ENCODE measurements around the gene ACLY. TPM values are rescaled to one million over a fixed set of nuclear protein-coding genes. Genes with fewer than 3 reads are reported as not detected.
A peak's percentile ranks its signal among the peaks of the same experiment; 100 is the strongest.

Gene ACLY
- total and polyA plus RNA-seq, 2 of the 13 experiments (the other 11 are each of a cell fraction or from before 2014, with no cell fraction given) = 111 to 218 TPM

DNA sequence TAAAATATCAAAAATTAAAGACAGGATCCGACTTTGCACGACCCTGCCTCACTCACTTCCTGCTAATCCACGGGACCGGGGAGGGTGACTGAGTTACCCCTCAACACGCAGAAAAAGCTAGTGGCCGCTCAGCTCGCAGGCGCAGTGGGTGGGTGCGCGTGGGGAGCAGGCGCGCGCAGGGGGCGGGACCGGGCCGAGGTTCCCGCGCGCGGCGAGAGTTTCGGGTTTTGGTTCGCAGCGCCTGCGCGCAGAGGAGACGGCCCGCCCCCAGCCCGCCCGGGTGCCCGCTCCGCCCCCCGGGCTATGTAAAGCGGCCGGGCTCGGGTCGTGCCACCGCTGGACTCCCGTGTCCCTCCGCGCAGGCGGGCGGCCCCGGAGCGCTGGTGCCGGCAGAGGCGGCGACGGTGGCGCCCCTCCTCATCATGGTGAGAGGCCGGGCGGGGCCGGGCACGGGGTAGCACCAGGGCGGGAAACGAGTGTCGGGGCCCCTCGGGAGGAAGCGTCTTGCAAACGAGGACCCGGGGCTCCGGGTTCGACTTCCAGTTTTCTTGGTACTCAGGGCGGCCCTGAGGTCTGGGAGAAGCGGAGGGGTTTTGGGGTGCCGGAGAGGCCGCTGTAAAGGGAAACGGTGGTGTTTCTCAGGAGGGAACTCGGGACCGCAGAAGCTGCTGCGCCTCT, 47.9 kb upstream of the ACLY start, which contains the start of gene CNP (continued):
- TF ChIP-seq, protein P1, sequence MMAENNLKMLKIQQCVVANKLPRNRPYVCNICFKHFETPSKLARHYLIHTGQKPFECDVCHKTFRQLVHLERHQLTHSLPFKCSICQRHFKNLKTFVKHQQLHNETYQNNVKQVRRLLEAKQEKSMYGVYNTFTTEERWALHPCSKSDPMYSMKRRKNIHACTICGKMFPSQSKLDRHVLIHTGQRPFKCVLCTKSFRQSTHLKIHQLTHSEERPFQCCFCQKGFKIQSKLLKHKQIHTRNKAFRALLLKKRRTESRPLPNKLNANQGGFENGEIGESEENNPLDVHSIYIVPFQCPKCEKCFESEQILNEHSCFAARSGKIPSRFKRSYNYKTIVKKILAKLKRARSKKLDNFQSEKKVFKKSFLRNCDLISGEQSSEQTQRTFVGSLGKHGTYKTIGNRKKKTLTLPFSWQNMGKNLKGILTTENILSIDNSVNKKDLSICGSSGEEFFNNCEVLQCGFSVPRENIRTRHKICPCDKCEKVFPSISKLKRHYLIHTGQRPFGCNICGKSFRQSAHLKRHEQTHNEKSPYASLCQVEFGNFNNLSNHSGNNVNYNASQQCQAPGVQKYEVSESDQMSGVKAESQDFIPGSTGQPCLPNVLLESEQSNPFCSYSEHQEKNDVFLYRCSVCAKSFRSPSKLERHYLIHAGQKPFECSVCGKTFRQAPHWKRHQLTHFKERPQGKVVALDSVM (CRISPR knock-in tag; IDR thresholded peaks at IDR 0.05) = no peak; the same call in 1 of the 2 replicates
- TF ChIP-seq KAT2B (IDR thresholded peaks at IDR 0.05; ENCODE audit: borderline replicate concordance, low read depth, low read length) (no peak), KAT8 (CRISPR knock-in tag; IDR thresholded peaks at IDR 0.05) (peak; percentile 84), ZKSCAN1 (IDR thresholded peaks at IDR 0.05; ENCODE audit: low read length) (no peak; the same call in 1 of the 2 replicates), ATF7 (IDR thresholded peaks at IDR 0.05) (no peak), ATF7 (CRISPR knock-in tag; IDR thresholded peaks at IDR 0.05) (0 out of 2 replicates have a peak, but pooled peaks have one; percentile 44), RFXANK (CRISPR knock-in tag; IDR thresholded peaks at IDR 0.05) (no peak)
- TF ChIP-seq, protein P2, sequence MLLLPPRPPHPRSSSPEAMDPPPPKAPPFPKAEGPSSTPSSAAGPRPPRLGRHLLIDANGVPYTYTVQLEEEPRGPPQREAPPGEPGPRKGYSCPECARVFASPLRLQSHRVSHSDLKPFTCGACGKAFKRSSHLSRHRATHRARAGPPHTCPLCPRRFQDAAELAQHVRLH (CRISPR knock-in tag; IDR thresholded peaks at IDR 0.05; ENCODE audit: borderline replicate concordance, low read depth) = 0 out of 2 replicates have a peak, but pooled peaks have one; percentile 5
- TF ChIP-seq, protein P3, sequence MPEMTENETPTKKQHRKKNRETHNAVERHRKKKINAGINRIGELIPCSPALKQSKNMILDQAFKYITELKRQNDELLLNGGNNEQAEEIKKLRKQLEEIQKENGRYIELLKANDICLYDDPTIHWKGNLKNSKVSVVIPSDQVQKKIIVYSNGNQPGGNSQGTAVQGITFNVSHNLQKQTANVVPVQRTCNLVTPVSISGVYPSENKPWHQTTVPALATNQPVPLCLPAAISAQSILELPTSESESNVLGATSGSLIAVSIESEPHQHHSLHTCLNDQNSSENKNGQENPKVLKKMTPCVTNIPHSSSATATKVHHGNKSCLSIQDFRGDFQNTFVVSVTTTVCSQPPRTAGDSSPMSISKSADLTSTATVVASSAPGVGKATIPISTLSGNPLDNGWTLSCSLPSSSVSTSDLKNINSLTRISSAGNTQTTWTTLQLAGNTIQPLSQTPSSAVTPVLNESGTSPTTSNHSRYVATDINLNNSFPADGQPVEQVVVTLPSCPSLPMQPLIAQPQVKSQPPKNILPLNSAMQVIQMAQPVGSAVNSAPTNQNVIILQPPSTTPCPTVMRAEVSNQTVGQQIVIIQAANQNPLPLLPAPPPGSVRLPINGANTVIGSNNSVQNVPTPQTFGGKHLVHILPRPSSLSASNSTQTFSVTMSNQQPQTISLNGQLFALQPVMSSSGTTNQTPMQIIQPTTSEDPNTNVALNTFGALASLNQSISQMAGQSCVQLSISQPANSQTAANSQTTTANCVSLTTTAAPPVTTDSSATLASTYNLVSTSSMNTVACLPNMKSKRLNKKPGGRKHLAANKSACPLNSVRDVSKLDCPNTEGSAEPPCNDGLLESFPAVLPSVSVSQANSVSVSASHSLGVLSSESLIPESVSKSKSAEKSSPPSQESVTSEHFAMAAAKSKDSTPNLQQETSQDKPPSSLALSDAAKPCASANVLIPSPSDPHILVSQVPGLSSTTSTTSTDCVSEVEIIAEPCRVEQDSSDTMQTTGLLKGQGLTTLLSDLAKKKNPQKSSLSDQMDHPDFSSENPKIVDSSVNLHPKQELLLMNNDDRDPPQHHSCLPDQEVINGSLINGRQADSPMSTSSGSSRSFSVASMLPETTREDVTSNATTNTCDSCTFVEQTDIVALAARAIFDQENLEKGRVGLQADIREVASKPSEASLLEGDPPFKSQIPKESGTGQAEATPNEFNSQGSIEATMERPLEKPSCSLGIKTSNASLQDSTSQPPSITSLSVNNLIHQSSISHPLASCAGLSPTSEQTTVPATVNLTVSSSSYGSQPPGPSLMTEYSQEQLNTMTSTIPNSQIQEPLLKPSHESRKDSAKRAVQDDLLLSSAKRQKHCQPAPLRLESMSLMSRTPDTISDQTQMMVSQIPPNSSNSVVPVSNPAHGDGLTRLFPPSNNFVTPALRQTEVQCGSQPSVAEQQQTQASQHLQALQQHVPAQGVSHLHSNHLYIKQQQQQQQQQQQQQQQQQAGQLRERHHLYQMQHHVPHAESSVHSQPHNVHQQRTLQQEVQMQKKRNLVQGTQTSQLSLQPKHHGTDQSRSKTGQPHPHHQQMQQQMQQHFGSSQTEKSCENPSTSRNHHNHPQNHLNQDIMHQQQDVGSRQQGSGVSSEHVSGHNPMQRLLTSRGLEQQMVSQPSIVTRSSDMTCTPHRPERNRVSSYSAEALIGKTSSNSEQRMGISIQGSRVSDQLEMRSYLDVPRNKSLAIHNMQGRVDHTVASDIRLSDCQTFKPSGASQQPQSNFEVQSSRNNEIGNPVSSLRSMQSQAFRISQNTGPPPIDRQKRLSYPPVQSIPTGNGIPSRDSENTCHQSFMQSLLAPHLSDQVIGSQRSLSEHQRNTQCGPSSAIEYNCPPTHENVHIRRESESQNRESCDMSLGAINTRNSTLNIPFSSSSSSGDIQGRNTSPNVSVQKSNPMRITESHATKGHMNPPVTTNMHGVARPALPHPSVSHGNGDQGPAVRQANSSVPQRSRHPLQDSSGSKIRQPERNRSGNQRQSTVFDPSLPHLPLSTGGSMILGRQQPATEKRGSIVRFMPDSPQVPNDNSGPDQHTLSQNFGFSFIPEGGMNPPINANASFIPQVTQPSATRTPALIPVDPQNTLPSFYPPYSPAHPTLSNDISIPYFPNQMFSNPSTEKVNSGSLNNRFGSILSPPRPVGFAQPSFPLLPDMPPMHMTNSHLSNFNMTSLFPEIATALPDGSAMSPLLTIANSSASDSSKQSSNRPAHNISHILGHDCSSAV (CRISPR knock-in tag; IDR thresholded peaks at IDR 0.05; ENCODE audit: borderline replicate concordance) = no peak
- TF ChIP-seq, protein P4, sequence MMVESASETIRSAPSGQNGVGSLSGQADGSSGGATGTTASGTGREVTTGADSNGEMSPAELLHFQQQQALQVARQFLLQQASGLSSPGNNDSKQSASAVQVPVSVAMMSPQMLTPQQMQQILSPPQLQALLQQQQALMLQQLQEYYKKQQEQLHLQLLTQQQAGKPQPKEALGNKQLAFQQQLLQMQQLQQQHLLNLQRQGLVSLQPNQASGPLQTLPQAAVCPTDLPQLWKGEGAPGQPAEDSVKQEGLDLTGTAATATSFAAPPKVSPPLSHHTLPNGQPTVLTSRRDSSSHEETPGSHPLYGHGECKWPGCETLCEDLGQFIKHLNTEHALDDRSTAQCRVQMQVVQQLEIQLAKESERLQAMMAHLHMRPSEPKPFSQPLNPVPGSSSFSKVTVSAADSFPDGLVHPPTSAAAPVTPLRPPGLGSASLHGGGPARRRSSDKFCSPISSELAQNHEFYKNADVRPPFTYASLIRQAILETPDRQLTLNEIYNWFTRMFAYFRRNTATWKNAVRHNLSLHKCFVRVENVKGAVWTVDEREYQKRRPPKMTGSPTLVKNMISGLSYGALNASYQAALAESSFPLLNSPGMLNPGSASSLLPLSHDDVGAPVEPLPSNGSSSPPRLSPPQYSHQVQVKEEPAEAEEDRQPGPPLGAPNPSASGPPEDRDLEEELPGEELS (CRISPR knock-in tag; IDR thresholded peaks at IDR 0.05) = no peak; the same call in 1 of the 2 replicates
- TF ChIP-seq, protein P5, sequence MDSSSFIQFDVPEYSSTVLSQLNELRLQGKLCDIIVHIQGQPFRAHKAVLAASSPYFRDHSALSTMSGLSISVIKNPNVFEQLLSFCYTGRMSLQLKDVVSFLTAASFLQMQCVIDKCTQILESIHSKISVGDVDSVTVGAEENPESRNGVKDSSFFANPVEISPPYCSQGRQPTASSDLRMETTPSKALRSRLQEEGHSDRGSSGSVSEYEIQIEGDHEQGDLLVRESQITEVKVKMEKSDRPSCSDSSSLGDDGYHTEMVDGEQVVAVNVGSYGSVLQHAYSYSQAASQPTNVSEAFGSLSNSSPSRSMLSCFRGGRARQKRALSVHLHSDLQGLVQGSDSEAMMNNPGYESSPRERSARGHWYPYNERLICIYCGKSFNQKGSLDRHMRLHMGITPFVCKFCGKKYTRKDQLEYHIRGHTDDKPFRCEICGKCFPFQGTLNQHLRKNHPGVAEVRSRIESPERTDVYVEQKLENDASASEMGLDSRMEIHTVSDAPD (CRISPR knock-in tag; IDR thresholded peaks at IDR 0.05) = 0 out of 2 replicates have a peak, but pooled peaks have one; percentile 65

Data from HepG2 (cell line).